Epidermal melanocyte (primary cell): ENCODE results near the gene CTF1.
"Not testable (repeated sequence)": the region's sequence is repeated elsewhere in the genome, so short reads cannot be mapped to it uniquely, and the experiment has no call there.

ENCODE experiments used
- DNase-seq: peaks from one replicate; pipeline ENCODE4 v3.0.0; 2011; ENCODE audit warnings: low spot score; ENCODE audit not compliant: insufficient read length

Gene CTF1

GRCh38 chr16:30887927-30888326 lies 8.5 kb upstream of the CTF1 start:
- DNase-seq = no peak

DNA sequence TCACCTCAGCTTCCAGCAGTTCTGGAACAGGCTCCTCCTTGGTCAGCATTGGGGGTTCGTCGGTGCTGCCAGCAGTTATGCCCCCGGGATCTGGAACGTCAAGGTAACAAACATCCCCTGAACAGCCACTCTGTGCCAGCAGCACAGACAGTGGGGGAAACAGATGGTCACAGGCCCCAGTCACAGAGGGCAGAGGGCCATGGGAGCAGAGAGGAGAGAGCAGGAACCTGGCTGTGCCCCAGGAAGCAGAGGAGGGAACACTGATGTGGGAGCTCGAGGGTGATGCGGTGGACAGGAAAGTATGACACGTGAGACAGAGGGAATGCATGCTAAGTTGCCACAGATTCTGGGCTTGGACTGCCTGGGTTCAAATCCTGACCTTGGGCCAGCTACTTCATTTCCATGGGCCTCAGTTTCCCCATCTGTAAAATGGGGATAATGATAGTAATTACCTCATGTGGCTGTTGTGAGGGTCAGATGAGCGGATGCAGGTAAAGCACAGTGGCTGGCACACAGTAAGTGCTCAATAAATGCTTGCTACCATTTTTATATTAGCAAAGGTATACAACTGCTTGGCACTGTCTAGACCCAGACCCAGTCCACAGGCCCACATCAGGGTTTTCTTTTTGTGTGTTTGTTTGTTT lies 7.4 kb upstream of the CTF1 start:
- no peak for DNase-seq

- no peak for DNase-seq
These were observed 6.7 kb upstream of the CTF1 start for GRCh38 chr16:30889721-30890120.

DNA sequence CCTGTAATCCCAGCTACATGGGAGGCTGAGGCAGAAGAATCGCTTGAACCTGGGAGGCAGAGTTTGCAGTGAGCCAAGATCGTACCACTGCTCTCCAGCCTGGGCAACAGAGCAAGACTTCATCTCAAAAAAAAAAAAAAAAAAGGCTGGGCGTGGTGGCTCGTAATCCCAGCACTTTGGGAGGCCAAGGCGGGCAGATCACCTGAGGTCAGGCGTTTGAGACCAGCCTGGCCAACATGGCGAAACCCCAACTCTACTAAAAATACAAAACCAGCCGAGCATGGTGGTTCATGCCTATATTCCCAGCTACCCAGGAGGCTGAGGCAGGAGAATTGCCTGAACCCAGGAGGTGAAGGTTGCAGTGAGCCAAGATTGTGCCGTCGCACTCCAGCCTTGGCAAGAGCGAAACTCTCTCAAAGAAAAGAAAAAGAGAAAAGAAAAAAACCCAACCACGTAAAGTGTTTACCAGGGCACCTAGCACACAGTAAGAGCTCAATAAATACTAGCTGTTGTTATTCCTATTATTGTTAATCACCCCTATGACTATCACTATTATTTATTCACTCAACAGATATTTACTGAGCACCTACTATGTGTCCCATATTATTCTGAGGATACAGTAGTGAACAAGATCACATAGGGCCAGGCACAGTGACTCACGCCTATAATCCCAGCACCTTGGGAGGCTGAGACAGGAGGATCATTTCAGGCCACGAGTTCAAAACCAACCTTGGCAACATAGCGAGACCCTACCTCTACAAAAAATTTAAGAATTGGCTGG lies 5.2 kb upstream of the CTF1 start:
- not testable (repeated sequence) for DNase-seq

GRCh38 chr16:30892670-30893416 lies 3.6 kb upstream of the CTF1 start:
- DNase-seq = no peak

GRCh38 chr16:30893417-30893743 lies 3.0 kb upstream of the CTF1 start:
- no peak for DNase-seq

DNA sequence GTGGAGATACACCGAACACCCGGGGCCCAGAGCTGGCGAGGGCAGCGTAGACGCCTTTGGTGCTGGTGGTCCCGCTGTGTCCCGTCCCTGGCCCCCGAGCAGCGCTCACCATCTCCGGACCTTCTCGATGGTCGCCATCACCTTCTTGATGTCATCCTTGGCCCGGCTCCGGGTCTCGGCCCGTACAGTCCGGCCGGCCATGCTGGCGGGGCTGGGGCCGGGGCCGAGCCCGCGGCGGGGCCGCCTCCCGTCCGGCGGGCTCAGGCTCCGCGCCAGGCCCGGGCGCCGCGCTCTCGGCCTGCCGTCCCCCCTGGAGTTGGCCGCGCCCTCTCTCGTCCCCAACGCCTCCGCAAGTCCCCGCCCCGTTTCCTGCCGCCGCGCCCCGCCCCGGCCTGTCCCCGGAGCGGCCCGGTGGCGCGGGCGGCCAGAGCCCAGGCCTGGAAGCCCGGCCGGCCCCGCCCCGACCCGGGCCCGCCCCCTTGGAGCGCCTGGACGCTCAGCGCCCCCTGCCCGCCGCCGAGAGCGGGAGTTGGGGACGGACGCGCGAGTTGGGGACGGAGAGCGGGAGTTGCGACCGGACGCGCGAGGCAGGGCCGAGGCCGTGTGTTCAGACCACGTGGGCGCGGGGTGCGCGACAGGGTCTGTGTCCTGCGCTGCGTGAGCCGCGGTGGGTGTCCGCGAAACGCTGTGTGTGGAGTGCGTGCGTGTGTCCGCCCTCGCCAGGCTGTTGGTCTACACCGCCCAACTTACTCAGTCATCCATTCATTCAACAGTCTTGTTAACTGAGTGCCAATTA lies 2.5 kb upstream of the CTF1 start, which contains the start of gene BCL7C:
TSS of gene BCL7C (minus strand) at position 334 of the 796 bp plus-strand sequence. CDS start at position 201, 133 bp downstream.
- DNase-seq = no peak

GRCh38 chr16:30894540-30895368 lies 1.7 kb upstream of the CTF1 start:
- DNase-seq = no peak

GRCh38 chr16:30895627-30896260 lies 670 bp upstream of the CTF1 start:
- DNase-seq = no peak

- DNase-seq = peak; percentile 92
These were observed 697 bp downstream of the CTF1 start for GRCh38 chr16:30896889-30897733.

GRCh38 chr16:30899794-30900193 lies 3.4 kb downstream of the CTF1 start:
- no peak for DNase-seq

GRCh38 chr16:30900588-30900987 lies 4.2 kb downstream of the CTF1 start:
- DNase-seq = no peak

GRCh38 chr16:30901201-30902028 lies 5.0 kb downstream of the CTF1 start:
- no peak for DNase-seq

DNA sequence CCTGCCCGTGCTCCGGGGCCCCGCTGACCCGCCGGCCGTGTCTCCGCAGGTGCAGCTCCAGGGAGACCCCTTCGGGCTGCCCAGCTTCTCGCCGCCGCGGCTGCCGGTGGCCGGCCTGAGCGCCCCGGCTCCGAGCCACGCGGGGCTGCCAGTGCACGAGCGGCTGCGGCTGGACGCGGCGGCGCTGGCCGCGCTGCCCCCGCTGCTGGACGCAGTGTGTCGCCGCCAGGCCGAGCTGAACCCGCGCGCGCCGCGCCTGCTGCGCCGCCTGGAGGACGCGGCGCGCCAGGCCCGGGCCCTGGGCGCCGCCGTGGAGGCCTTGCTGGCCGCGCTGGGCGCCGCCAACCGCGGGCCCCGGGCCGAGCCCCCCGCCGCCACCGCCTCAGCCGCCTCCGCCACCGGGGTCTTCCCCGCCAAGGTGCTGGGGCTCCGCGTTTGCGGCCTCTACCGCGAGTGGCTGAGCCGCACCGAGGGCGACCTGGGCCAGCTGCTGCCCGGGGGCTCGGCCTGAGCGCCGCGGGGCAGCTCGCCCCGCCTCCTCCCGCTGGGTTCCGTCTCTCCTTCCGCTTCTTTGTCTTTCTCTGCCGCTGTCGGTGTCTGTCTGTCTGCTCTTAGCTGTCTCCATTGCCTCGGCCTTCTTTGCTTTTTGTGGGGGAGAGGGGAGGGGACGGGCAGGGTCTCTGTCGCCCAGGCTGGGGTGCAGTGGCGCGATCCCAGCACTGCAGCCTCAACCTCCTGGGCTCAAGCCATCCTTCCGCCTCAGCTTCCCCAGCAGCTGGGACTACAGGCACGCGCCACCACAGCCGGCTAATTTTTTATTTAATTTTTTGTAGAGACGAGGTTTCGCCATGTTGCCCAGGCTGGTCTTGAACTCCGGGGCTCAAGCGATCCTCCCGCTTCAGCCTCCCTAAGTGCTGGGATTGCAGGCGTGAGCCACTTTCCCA lies 5.9 kb downstream of the CTF1 start:
- DNase-seq = peak; percentile 89

DNA sequence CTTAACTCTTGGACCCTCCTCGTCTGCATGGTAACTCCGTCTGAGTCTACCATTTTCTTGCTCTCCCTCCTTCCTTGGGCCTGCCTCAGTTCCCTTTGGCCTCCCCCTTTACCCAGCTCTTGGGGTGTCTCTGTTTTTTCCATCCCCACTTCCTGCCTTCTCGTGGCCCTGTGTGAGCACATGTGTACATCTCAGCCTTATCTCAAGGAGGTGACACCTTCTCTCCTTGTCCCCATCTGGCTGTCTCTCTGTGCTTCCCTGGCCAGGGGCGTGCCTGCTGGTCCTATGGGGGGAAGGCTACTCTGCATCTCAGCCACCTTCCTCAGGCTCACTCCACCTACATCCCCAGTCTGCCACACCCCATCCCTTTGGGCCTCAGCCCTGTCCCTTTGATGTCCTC lies 6.6 kb downstream of the CTF1 start:
- DNase-seq = no peak

DNA sequence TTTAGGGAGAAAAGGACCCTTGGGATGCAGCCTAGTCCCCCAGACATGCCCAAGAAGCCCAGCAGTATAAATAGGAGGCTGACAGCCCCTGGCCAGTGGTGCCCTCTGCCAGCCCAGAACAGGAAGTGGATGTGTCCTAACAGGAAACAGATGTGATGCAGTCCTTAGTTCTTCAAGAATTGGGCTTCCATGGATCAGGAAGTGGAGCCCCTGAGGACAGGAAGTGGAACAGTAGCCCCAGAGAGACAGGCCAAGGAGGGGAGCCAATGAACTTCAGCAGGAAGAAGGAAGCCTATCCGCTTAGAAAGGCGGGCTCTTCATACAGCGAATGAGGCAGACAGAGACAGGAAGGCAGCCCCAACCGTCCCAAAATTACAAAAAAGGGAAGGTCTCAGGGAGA lies 7.2 kb downstream of the CTF1 start:
- peak; percentile 44 for DNase-seq

- no peak for DNase-seq
These were observed 7.8 kb downstream of the CTF1 start for GRCh38 chr16:30904114-30904780.
